SIG-M5 (cell line): Measurements from ENCODE around the gene SNAP91.
A peak's percentile ranks its signal among the peaks of the same experiment; 100 is the strongest.
"Not testable (repeated sequence)": the region's sequence is repeated elsewhere in the genome, so short reads cannot be mapped to it uniquely, and the experiment has no call there.

Source experiments
- DNase-seq: peaks from one replicate; lab custom pipeline; 2025; lab: John Stamatoyannopoulos, UW

The SNAP91 gene

DNA sequence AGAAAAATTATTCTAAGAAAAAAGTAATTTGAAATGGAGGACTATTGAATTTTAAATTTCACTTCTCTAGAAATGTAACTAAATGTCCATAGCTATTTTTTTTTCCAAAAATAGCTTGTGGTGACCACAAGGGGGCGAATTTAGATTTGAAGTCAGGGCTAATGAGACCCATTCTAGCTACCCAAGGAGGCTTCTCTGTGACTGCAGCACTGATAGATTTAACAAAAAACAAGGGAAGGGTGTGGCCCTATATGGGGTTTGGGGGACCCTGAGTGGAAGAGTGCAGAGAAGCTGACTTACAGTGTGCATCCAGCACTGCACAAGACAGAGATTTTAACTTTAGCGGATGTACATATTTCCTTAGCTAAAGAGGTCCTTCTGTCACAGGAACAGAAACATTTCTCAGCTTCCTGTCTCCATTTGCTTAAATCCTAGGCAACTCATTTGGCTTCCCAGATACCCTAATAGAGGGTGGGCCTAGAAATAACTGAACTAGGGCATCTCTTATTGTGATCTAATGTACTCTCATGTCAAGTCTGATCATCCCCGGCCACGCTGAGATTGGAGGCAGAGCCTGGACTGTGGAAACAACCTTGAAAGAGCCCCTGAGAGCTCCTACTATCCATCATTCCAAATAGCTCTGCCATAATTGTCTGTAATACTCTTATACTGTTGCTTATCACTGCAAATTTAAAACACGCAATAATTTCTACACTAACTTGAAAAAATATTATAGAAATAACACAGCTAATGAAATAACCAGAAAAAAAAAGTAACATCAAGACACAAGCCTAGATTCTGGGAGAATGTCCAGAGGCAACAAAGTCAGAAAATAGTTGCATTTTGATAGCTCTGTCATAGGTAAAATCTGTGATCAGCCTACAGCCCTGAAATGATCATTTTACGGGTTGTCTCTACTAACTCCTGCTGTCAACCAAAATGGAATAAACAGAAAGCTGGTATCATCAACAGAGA, 93.6 kb downstream of the SNAP91 start:
- DNase-seq: no peak

GRCh38 chr6:83613378-83613777, 95.5 kb downstream of the SNAP91 start:
- no peak for DNase-seq

DNA sequence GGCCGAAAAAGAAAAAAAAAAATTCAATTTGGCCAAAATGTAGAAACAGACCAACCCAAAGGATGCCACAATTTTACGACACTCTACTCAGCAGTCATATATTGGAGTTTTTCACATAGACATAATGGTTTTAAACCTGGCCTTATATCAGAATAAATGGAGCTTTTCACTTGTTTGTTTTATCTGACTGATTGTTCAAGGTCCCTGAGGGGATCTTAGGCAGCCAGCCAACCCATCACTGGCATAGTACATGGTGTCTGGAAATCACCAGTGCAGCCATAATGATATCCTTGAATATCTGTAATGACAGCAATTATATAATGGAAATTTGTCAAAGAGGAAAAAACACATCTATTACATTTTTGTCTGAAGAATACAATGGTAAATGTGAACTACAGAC, 99.7 kb downstream of the SNAP91 start:
- no peak for DNase-seq

- DNase-seq: no peak
Measured at GRCh38 chr6:83605517-83605916, 103.4 kb downstream of the SNAP91 start.

DNA sequence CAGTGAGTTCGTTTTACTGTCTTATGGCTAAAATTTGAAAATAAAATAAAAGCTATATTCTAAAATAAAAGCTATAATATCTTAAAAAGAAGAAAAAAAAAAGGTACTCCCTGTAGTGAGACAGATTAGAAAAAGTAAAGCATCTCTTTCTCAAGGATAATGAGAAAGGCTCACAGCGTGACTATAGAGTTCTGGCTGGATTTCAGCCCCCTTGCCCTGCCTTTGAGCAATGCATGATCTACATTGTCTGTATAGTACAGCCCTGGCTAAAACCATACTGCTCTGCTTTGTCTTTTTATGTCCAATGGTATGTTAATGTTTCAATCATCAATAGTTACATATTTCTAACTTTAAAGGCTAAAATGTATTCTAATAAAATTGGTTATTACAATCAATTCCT, 105.3 kb downstream of the SNAP91 start:
- no peak for DNase-seq

GRCh38 chr6:83601119-83601518, 107.8 kb downstream of the SNAP91 start:
- no peak for DNase-seq

- no peak for DNase-seq
Measured at GRCh38 chr6:83600459-83600858, 108.4 kb downstream of the SNAP91 start.

GRCh38 chr6:83597511-83597910, 111.4 kb downstream of the SNAP91 start:
- no peak for DNase-seq

DNA sequence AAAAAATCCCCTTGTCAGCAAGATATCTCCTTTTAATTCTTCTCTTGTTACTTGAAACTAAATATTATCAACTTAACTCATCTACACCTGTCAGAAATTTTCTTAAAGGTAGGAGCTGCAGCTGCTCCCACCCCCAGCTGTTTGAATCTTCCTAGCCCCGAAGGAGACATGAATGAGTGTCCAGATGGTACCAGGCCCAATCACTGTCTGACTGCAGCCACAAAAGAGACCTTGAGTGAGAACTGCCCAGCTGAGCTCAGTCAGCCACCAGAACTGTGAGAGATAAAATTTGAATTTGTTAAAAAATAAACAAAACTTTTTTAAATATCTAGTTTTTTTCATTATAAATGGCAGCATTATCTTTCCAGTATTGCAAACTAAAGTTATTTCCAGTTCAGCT, 111.8 kb downstream of the SNAP91 start:
- DNase-seq: no peak

DNA sequence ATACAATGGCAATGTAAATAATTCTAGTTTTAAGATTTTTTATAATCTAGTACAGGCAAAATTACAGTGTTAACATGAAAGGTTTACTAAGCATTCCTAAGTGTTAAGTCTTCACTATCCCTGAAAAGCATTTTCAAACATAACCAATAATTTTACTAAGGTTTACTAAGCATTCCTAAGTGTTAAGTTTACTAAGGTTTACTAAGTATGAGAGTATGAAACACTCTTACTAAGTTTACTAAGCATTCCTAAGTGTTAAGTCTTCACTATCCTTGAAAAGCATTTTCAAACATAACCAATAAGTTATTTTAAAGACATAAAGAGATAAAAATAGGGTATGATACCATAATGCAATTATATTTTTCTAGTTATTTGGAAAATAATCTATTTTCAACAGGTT, 114.0 kb downstream of the SNAP91 start:
- DNase-seq: no peak

DNA sequence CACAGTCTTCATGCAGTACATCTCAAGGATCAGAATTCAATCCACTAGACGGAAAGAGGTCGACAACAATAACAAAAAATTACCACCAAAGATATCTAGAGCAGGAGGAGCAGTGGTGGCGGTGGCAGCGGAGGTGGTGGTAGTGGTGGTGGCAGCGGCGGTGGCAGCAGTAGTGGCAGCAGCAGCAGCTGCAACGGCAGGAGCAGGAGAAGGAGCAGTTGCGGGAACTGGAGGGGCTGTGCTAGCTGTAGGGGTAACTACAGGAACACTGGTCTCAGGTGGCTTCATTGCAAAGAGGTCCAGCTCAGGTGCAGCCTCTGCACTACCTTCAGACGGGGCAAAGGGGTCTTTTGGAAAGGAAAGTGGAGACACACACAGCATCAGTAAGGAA, 115.5 kb downstream of the SNAP91 start:
- no peak for DNase-seq

- no peak for DNase-seq
Measured at GRCh38 chr6:83592770-83593394, 116.0 kb downstream of the SNAP91 start.

- DNase-seq: peak; percentile 45
Measured at GRCh38 chr6:83590416-83590815, 118.5 kb downstream of the SNAP91 start.

DNA sequence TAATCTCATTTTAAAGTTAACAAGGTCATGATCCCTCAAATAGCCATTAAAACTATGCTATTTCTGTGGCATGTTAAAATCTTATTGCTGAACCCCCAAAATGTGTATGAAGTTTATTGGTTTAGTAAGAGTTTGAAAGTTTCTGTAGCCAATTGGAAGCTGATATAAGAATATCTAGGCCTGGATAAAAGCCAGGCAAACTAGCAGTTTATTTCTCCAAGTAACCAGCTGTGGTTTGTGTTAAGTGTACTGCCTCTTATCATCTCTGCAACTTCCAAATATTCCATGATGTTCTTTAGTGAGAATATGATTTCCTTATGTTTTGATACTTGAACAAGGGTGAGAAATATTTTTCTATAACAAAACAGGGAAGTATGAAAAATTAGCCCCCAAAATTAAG, 119.8 kb downstream of the SNAP91 start:
- DNase-seq: no peak

- no peak for DNase-seq
Measured at GRCh38 chr6:83578057-83578456, 130.8 kb downstream of the SNAP91 start.

DNA sequence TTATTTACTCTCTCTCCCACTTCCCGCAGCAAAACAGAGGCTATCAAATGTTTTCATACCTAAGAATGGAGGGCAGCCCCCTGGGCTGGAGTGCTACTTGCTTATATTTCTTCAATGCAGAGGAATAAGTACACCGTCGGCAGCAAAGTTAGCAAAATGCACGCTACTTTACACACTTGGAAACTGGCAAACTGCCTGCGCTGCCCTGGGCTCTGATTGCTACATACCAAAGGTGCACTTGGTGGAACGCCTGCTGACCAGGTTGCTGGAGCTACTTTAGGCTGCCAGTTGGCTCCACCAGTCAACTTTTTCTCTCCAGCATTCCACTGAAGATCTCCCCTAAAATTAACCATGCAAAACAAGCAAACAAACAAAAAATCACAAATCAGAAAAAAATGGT, 134.1 kb downstream of the SNAP91 start:
- no peak for DNase-seq

GRCh38 chr6:83571663-83572185, 137.2 kb downstream of the SNAP91 start:
- DNase-seq: not testable (repeated sequence)

DNA sequence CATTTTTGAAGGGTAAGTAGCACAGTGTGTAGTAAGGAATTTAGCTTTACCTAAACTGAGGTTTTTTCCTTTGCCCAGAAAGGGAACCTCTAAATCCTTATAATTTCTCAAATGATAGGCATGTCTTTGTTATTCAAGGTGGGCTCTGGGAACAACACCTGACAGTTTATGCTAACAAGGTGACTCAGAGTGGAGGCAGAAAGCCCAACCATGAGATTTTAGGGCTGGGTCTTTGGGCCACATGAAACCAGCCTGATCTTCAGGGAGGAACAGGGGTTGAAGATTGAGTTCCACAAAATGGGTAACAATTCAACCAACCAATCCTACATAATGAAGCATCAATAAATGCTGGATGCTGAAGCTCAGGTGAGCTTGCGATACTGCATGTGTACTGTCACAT, 149.9 kb downstream of the SNAP91 start:
- no peak for DNase-seq

- no peak for DNase-seq
Measured at GRCh38 chr6:83556871-83557270, 152.0 kb downstream of the SNAP91 start.

DNA sequence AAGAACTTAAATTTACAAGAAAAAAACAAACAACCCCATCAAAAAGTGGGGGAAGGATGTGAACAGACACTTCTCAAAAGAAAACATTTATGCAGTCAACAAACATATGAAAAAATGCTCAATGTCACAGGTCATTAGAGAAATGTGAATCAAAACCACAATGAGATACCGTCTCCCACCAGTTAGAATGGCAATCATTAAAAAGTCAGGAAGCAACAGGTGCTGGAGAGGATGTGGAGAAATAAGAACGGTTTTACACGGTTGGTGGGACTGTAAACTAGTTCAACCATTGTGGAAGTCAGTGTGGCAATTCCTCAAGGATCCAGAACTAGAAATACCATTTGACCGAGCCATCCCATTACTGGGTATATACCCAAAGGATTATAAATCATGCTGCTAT, 157.2 kb downstream of the SNAP91 start:
- DNase-seq: not testable (repeated sequence)

DNA sequence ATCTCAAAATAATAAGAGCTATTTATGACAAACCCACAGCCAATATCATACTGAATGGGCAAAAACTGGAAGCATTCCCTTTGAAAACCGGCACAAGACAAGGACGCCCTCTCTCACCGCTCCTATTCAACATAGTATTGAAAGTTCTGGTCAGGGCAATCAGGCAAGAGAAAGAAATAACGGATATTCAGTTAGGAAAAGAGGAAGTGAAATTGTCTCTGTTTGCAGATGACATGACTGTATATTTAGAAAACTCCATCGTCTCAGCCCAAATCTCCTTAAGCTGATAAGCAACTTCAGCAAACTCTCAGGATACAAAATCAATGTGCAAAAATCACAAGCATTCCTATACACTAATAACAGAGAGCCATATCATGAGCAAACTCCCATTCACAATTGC, 158.4 kb downstream of the SNAP91 start:
- not testable (repeated sequence) for DNase-seq

DNA sequence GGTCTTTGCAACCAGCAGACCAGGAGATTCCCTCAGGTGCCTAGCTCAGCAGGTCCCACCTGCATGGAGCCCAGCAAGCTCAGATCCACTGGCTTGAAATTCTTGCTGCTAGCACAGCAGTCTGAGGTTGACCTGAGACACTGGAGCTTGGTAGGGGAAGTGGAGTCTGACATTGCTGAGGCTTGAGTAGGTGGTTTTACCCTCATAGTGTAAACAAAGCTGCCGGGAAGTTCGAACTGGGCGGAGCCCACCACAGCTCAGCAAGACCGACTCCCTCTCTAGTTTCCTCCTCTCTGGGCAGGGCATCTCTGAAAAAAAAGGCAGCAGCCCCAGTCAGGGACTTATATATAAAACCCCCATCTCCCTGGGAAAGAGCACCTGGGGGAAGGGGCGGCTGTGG, 162.3 kb downstream of the SNAP91 start:
- DNase-seq: no peak

DNA sequence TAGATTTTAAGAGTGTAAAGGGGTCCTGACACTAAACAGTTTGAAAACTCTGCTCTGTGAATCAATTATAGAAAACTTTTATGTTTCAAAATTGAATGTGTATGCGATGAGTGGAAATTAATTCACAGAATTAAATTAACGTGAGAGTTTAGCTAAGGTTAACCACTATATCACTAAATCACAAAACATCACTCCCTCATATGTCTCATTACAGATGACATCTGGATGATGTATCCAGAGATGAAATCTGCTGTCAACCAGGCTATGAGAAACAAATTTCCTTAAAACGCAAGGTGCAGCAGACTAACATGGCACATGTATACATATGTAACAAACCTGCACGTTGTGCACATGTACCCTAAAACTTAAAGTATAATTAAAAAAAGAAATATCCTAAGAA, 169.2 kb downstream of the SNAP91 start:
- DNase-seq: no peak
